ENCODE measurements around the gene CD52. TPM values are rescaled to one million over a fixed set of nuclear protein-coding genes. Genes with fewer than 3 reads are reported as not detected.

CD52 gene
- total RNA-seq, 1 experiment from 2014 or later, result 1.6 TPM

DNA sequence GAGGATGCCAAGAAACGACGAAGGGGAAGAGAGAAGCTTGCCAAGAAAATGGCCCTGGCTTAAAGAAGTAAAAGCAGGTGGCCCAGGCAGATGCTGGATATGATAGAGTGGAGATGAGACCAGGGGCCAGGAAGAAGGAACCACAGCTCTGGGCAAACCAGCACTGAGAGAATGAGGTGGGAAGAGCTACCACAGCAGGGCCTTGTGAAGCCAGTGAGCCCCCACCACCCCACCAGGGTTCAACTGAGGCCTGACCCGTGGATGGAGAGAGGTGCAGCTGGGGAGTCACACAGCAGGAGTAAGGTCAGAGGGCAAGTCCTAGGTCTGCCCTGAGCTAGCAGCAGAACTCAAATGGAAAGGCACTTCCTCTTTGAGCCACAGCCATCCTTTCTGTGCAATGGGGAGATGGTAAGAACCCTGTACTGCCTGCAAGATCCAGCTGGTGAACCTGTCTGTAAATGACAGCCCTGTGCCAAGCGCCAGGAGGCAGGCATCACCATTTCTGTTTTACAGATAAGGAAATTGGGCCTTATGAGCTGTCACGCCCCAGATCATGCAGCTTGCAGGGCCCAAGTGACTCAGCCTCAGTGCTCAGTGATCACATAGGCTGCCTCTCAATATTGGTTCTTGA is 29.3 kb upstream of the CD52 start:
- POLR2A ChIA-PET, result no interaction called here
- ATAC-seq, result no peak

More for the DNA sequence above, 29.3 kb upstream of the CD52 start:
- CTCF ChIA-PET, result interaction anchor here (0.6 to 0.8 kb wide), 3 partner anchors 9 to 103 kb away, joined by 3 to 4 read pairs (median 3); no protein-coding TSS in a partner anchor
- no peaks in the 10 kb centered on the region for H3K9me3 ChIP-seq (ENCODE audit: control insufficient read depth, insufficient read depth, low read depth, low read length)
- no peak overlapping the region for H3K4me3 ChIP-seq (ENCODE audit: low read depth in 2 of 2, low read length in 2 of 2)
- no peak for TF ChIP-seq POLR2AphosphoS5 (IDR thresholded peaks at IDR 0.05; ENCODE audit: low read depth, low read length)
- TF ChIP-seq SIN3A (IDR thresholded peaks at IDR 0.05; ENCODE audit: borderline replicate concordance, insufficient read depth, low read depth, low read length), result no peak
- TF ChIP-seq REST (IDR thresholded peaks at IDR 0.05; ENCODE audit: insufficient read depth in 1 of 2, low read depth in 2 of 2, low read length in 1 of 2), result no peak
- no peak for TF ChIP-seq TCF7L2 (IDR thresholded peaks at IDR 0.05; ENCODE audit: low read depth, low read length)
- TF ChIP-seq CTCF (IDR thresholded peaks at IDR 0.05), result no peak
- no peaks in the 10 kb centered on the region for H3K27me3 ChIP-seq (ENCODE audit: control insufficient read depth, insufficient read depth, low read length)
- H3K36me3 ChIP-seq (ENCODE audit: control insufficient read depth, insufficient read depth, low read length), result no peaks in the 10 kb centered on the region
- in situ Hi-C loops (cut with HindIII; ENCODE audit: low pct_unique_long_range_greater_than_20kb, low sequenced_read_pairs), result no loop called here
- intact Hi-C loops (cut with micrococcal nuclease; ENCODE audit: unreplicated experiment), result loop anchor here (5.0 kb wide), 1 partner anchor 104 kb away; no protein-coding TSS in a partner anchor
- no peak for DNase-seq (ENCODE audit: low read depth, low spot score)
- BruUV-seq (replicated peaks), result no TSS peak
- peaks cover 13% of the 10 kb centered on the region for H3K4me1 ChIP-seq (ENCODE audit: control insufficient read depth, insufficient read depth, low read length)
- no peak overlapping the region for H3K27ac ChIP-seq (ENCODE audit: low read length)

All from Panc1 (cell line).